Measurements from ENCODE around the gene OTOF. TPM values are rescaled to one million over a fixed set of nuclear protein-coding genes. Genes with fewer than 3 reads are reported as not detected.

Gene OTOF
- total RNA-seq, 3 donors from 2014 or later: 0.60 TPM; not detected in 2

GRCh38 chr2:26462511-26463243 lies 15.2 kb downstream of the OTOF start:
- H3K36me3 ChIP-seq (ENCODE audit: low read depth): no peaks in the 10 kb centered on the region
- TF ChIP-seq, protein P1, sequence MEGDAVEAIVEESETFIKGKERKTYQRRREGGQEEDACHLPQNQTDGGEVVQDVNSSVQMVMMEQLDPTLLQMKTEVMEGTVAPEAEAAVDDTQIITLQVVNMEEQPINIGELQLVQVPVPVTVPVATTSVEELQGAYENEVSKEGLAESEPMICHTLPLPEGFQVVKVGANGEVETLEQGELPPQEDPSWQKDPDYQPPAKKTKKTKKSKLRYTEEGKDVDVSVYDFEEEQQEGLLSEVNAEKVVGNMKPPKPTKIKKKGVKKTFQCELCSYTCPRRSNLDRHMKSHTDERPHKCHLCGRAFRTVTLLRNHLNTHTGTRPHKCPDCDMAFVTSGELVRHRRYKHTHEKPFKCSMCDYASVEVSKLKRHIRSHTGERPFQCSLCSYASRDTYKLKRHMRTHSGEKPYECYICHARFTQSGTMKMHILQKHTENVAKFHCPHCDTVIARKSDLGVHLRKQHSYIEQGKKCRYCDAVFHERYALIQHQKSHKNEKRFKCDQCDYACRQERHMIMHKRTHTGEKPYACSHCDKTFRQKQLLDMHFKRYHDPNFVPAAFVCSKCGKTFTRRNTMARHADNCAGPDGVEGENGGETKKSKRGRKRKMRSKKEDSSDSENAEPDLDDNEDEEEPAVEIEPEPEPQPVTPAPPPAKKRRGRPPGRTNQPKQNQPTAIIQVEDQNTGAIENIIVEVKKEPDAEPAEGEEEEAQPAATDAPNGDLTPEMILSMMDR (IDR thresholded peaks at IDR 0.05): no peak
- no peak overlapping the region for H3K4me3 ChIP-seq
- peak; percentile 71 for ATAC-seq
- intact Hi-C loops (cut with DNase I, micrococcal nuclease): no loop called here
- no peaks in the 10 kb centered on the region for H3K4me1 ChIP-seq (ENCODE audit: low read depth)
- DNase-seq: peak in 1 of 3 donors; percentile 17
- no peaks in the 10 kb centered on the region for H3K9me3 ChIP-seq

DNA sequence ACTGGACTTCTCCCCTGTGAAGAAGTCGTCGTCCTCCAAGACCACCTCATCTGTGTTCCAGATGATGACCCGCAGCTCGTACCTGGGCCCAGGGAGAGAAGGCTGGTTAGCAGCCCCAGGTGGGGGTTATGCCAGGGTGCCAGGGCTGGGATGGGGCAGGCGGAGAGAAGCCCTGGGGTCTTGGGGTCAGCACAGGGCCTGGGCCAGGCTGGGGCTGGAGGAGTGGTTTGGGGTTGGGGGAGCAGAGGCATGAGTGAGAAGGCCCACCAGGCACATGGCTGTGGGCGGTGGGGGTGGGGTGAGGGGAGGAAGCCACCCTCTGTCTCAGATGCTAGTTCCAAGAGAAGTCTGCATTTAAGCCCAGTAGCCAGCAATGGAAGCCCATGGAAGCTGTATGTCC lies 15.8 kb downstream of the OTOF start:
- no peaks in the 10 kb centered on the region for H3K4me1 ChIP-seq (ENCODE audit: low read depth)
- no peak overlapping the region for H3K4me3 ChIP-seq
- no peaks in the 10 kb centered on the region for H3K36me3 ChIP-seq (ENCODE audit: low read depth)
- intact Hi-C loops (cut with DNase I, micrococcal nuclease): no loop called here
- no peak for ATAC-seq
- TF ChIP-seq, protein P1 (IDR thresholded peaks at IDR 0.05): no peak
- DNase-seq: no peak
- H3K9me3 ChIP-seq: no peaks in the 10 kb centered on the region

- Histone ChIP-seq H3K4me3 (no peak overlapping the region), H3K4me1 (ENCODE audit: low read depth) (no peaks in the 10 kb centered on the region), H3K9me3 (no peaks in the 10 kb centered on the region), H3K36me3 (ENCODE audit: low read depth) (no peaks in the 10 kb centered on the region)
- DNase-seq: no peak
- no peak for ATAC-seq
- TF ChIP-seq, protein P1 (IDR thresholded peaks at IDR 0.05): no peak
- intact Hi-C loops (cut with DNase I, micrococcal nuclease): no loop called here
Observed at GRCh38 chr2:26461601-26462023, 16.3 kb downstream of the OTOF start.

- ATAC-seq (no peak), DNase-seq (no peak)
- H3K4me3 ChIP-seq: no peak overlapping the region
- no peaks in the 10 kb centered on the region for H3K36me3 ChIP-seq (ENCODE audit: low read depth)
- H3K9me3 ChIP-seq: no peaks in the 10 kb centered on the region
- intact Hi-C loops (cut with DNase I, micrococcal nuclease): no loop called here
- no peaks in the 10 kb centered on the region for H3K4me1 ChIP-seq (ENCODE audit: low read depth)
- TF ChIP-seq, protein P1 (IDR thresholded peaks at IDR 0.05): no peak
Observed at GRCh38 chr2:26460613-26461031, 17.3 kb downstream of the OTOF start.

- ATAC-seq (no peak), DNase-seq (no peak)
- no peaks in the 10 kb centered on the region for H3K36me3 ChIP-seq (ENCODE audit: low read depth)
- no peaks in the 10 kb centered on the region for H3K9me3 ChIP-seq
- TF ChIP-seq, protein P1 (IDR thresholded peaks at IDR 0.05): no peak
- H3K4me1 ChIP-seq (ENCODE audit: low read depth): no peaks in the 10 kb centered on the region
- intact Hi-C loops (cut with DNase I, micrococcal nuclease): no loop called here
- no peak overlapping the region for H3K4me3 ChIP-seq
Observed at GRCh38 chr2:26459991-26460612, 17.8 kb downstream of the OTOF start.
